ENCODE measurements around the gene GRIN2A.

GRIN2A gene

DNA sequence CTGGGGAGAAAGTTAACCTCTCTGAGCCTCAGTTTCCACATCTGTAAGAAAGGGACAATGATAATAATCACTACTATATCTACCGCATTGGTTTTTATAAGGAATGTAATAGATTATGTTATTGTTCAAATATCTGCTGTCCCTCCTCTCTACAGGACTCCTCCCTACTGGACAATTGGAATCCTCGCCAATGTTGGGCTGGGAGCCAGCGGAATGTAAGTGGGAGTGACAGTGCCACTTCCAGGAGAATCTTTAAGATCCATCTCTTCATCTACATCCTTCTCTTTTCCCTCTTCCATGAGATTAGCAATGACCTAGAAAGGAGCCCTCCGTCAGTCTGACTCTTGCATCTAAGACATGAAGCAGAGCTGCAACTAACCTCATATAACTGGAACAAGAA is 95.1 kb downstream of the GRIN2A start:
- H3K36me3 ChIP-seq (ENCODE audit: control insufficient read depth, insufficient read depth, low read length) = no peaks in the 10 kb centered on the region
- H3K9ac ChIP-seq (ENCODE audit: low read length) = no peak overlapping the region
- H3K27me3 ChIP-seq (ENCODE audit: control insufficient read depth, insufficient read depth, low read length) = no peaks in the 10 kb centered on the region
- no peaks in the 10 kb centered on the region for H3K9me3 ChIP-seq (ENCODE audit: control insufficient read depth, insufficient read depth, low read depth, low read length)
- H3K4me1 ChIP-seq (ENCODE audit: control insufficient read depth, insufficient read depth, low read length) = no peaks in the 10 kb centered on the region
- H3K27ac ChIP-seq (ENCODE audit: low read depth, low read length) = no peak overlapping the region
- no peak overlapping the region for H3K4me3 ChIP-seq (ENCODE audit: low read depth, low read length)

GRCh38 chr16:10086620-10087019 is 95.6 kb downstream of the GRIN2A start:
- no peaks in the 10 kb centered on the region for H3K4me1 ChIP-seq (ENCODE audit: control insufficient read depth, insufficient read depth, low read length)
- no peaks in the 10 kb centered on the region for H3K36me3 ChIP-seq (ENCODE audit: control insufficient read depth, insufficient read depth, low read length)
- H3K27me3 ChIP-seq (ENCODE audit: control insufficient read depth, insufficient read depth, low read length) = no peaks in the 10 kb centered on the region
- H3K9ac ChIP-seq (ENCODE audit: low read length) = no peak overlapping the region
- no peak overlapping the region for H3K27ac ChIP-seq (ENCODE audit: low read depth, low read length)
- no peaks in the 10 kb centered on the region for H3K9me3 ChIP-seq (ENCODE audit: control insufficient read depth, insufficient read depth, low read depth, low read length)
- no peak overlapping the region for H3K4me3 ChIP-seq (ENCODE audit: low read depth, low read length)

DNA sequence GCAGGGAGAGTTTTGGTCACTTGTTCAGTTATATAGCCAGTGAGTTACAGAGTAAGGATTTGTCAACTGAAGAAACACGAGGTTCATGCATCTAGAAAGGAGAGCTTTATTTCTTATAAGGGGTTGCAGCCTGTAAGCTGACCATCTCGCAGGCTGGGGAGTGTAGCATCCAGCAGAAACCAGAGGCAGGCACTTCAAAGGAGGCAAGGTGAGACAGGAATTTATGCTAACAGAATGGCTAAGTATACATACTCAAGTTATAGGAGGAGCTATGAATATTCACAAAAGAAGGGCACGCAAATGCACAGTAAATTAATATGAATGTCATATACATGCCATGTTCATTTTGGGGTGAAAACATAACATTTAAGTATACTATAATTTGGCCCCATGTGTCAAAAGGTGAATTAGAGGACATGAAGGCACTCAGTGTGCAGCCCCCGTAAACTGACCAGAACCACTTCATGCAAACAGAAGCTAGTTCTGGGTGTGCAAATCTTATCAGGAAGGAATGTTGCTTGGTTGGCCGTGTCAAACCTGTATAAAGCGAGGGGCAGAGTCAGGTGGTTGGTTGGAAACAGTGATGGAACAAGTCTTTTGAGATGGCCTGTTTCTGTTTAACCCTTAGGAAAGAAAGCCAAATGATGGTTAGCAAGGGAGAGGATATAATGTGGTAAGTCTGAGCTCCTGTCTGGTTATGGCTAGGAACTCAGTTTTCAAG is 97.0 kb downstream of the GRIN2A start:
- Histone ChIP-seq H3K27me3 (ENCODE audit: control insufficient read depth, insufficient read depth, low read length) (no peaks in the 10 kb centered on the region), H3K9ac (ENCODE audit: low read length) (no peak overlapping the region), H3K9me3 (ENCODE audit: control insufficient read depth, insufficient read depth, low read depth, low read length) (no peaks in the 10 kb centered on the region), H3K4me3 (ENCODE audit: low read depth, low read length) (no peak overlapping the region), H3K4me1 (ENCODE audit: control insufficient read depth, insufficient read depth, low read length) (peaks cover 8% of the 10 kb centered on the region; the same call in 1 of the 2 replicates), H3K27ac (ENCODE audit: low read depth, low read length) (no peak overlapping the region), H3K36me3 (ENCODE audit: control insufficient read depth, insufficient read depth, low read length) (no peaks in the 10 kb centered on the region)

DNA sequence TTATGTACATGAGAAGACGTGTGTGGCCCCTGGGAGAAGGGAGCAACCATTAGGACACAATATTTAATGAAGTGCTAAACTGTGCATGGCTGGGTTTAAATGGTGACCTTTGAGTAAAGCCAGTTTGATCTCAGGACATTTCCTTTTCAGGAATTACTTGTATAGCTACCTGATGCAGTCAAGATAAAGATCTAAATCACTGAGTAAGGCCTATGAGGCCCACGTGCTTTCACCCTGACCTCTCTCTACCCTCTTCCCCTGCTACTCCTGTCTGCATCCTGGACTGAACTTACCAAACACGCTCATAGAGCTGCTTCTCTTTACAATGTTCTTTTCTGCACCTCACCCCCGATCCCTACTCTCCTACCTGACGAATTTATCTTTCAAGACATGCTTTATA is 98.9 kb downstream of the GRIN2A start:
- H3K36me3 ChIP-seq (ENCODE audit: control insufficient read depth, insufficient read depth, low read length) = no peaks in the 10 kb centered on the region
- H3K4me3 ChIP-seq (ENCODE audit: low read depth, low read length) = no peak overlapping the region
- H3K27ac ChIP-seq (ENCODE audit: low read depth, low read length) = no peak overlapping the region
- peaks cover 13% of the 10 kb centered on the region for H3K4me1 ChIP-seq (ENCODE audit: control insufficient read depth, insufficient read depth, low read length)
- H3K9ac ChIP-seq (ENCODE audit: low read length) = no peak overlapping the region
- H3K27me3 ChIP-seq (ENCODE audit: control insufficient read depth, insufficient read depth, low read length) = no peaks in the 10 kb centered on the region
- H3K9me3 ChIP-seq (ENCODE audit: control insufficient read depth, insufficient read depth, low read depth, low read length) = no peaks in the 10 kb centered on the region

- Histone ChIP-seq H3K9ac (ENCODE audit: low read length) (no peak overlapping the region), H3K4me1 (ENCODE audit: control insufficient read depth, insufficient read depth, low read length) (peaks cover 16% of the 10 kb centered on the region), H3K27me3 (ENCODE audit: control insufficient read depth, insufficient read depth, low read length) (no peaks in the 10 kb centered on the region), H3K27ac (ENCODE audit: low read depth, low read length) (no peak overlapping the region), H3K4me3 (ENCODE audit: low read depth, low read length) (no peak overlapping the region), H3K9me3 (ENCODE audit: control insufficient read depth, insufficient read depth, low read depth, low read length) (no peaks in the 10 kb centered on the region), H3K36me3 (ENCODE audit: control insufficient read depth, insufficient read depth, low read length) (no peaks in the 10 kb centered on the region)
These were observed 100.9 kb downstream of the GRIN2A start for GRCh38 chr16:10081201-10081940.

- no peaks in the 10 kb centered on the region for H3K27me3 ChIP-seq (ENCODE audit: control insufficient read depth, insufficient read depth, low read length)
- no peak overlapping the region for H3K27ac ChIP-seq (ENCODE audit: low read depth, low read length)
- no peaks in the 10 kb centered on the region for H3K36me3 ChIP-seq (ENCODE audit: control insufficient read depth, insufficient read depth, low read length)
- peaks cover 23% of the 10 kb centered on the region for H3K4me1 ChIP-seq (ENCODE audit: control insufficient read depth, insufficient read depth, low read length)
- no peak overlapping the region for H3K9ac ChIP-seq (ENCODE audit: low read length)
- H3K9me3 ChIP-seq (ENCODE audit: control insufficient read depth, insufficient read depth, low read depth, low read length) = no peaks in the 10 kb centered on the region
- no peak overlapping the region for H3K4me3 ChIP-seq (ENCODE audit: low read depth, low read length)
These were observed 102.0 kb downstream of the GRIN2A start for GRCh38 chr16:10080051-10080772.

- Histone ChIP-seq H3K9me3 (ENCODE audit: control insufficient read depth, insufficient read depth, low read depth, low read length) (no peaks in the 10 kb centered on the region), H3K4me3 (ENCODE audit: low read depth, low read length) (no peak overlapping the region), H3K27ac (ENCODE audit: low read depth, low read length) (no peak overlapping the region), H3K27me3 (ENCODE audit: control insufficient read depth, insufficient read depth, low read length) (no peaks in the 10 kb centered on the region), H3K4me1 (ENCODE audit: control insufficient read depth, insufficient read depth, low read length) (peaks cover 23% of the 10 kb centered on the region), H3K36me3 (ENCODE audit: control insufficient read depth, insufficient read depth, low read length) (no peaks in the 10 kb centered on the region), H3K9ac (ENCODE audit: low read length) (no peak overlapping the region)
These were observed 103.7 kb downstream of the GRIN2A start for GRCh38 chr16:10078541-10078949.

DNA sequence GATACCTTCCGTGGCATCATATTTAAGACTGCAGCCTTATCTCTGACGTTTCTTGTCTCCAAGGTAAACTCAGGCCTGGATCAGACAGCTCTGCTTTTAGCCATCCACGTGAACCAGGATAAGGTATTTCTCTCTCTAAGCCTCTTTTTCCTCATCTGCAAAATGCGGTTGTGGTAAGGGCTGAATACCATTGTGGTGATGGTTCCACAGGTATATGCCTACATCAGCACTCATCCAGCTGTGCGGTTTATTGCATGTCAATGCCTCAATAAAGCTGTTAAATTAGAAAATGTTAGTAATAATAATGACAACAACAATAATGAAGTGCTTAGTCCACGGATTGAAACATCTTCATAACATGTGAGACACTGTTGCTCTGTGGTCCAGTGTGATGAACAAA is 104.4 kb downstream of the GRIN2A start:
- Histone ChIP-seq H3K4me3 (ENCODE audit: low read depth, low read length) (no peak overlapping the region), H3K9ac (ENCODE audit: low read length) (no peak overlapping the region), H3K9me3 (ENCODE audit: control insufficient read depth, insufficient read depth, low read depth, low read length) (no peaks in the 10 kb centered on the region), H3K27me3 (ENCODE audit: control insufficient read depth, insufficient read depth, low read length) (no peaks in the 10 kb centered on the region), H3K27ac (ENCODE audit: low read depth, low read length) (no peak overlapping the region), H3K36me3 (ENCODE audit: control insufficient read depth, insufficient read depth, low read length) (no peaks in the 10 kb centered on the region), H3K4me1 (ENCODE audit: control insufficient read depth, insufficient read depth, low read length) (peaks cover 23% of the 10 kb centered on the region)

- Histone ChIP-seq H3K36me3 (ENCODE audit: control insufficient read depth, insufficient read depth, low read length) (no peaks in the 10 kb centered on the region), H3K27me3 (ENCODE audit: control insufficient read depth, insufficient read depth, low read length) (peaks cover 10% of the 10 kb centered on the region; the same call in 1 of the 2 replicates), H3K9ac (ENCODE audit: low read length) (no peak overlapping the region), H3K9me3 (ENCODE audit: control insufficient read depth, insufficient read depth, low read depth, low read length) (no peaks in the 10 kb centered on the region), H3K4me1 (ENCODE audit: control insufficient read depth, insufficient read depth, low read length) (peaks cover 23% of the 10 kb centered on the region), H3K27ac (ENCODE audit: low read depth, low read length) (no peak overlapping the region), H3K4me3 (ENCODE audit: low read depth, low read length) (no peak overlapping the region)
These were observed 106.2 kb downstream of the GRIN2A start for GRCh38 chr16:10076037-10076436.

DNA sequence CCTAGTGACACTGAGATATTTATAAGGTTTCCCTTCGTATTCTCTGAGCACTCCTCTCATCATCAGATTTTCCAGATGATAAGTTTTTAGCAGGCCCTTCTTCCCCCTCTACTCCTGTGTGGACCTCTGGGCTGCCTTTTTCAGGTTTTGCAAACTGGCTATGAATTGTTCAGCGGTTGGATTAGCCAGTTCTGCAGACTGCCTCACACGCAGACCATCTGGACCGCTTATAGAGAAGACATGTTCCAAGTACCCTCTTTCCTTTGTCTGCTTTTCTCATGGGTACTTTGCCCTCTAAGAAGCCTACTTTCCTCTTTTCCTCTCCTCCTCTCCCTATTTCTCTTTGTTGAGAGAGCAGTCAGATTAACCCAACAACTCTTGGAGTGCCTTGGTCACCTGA is 111.6 kb downstream of the GRIN2A start:
- Histone ChIP-seq H3K9me3 (ENCODE audit: control insufficient read depth, insufficient read depth, low read depth, low read length) (no peaks in the 10 kb centered on the region), H3K27ac (ENCODE audit: low read depth, low read length) (no peak overlapping the region), H3K36me3 (ENCODE audit: control insufficient read depth, insufficient read depth, low read length) (no peaks in the 10 kb centered on the region), H3K4me1 (ENCODE audit: control insufficient read depth, insufficient read depth, low read length) (no peaks in the 10 kb centered on the region), H3K27me3 (ENCODE audit: control insufficient read depth, insufficient read depth, low read length) (peaks cover 20% of the 10 kb centered on the region; the same call in 1 of the 2 replicates), H3K4me3 (ENCODE audit: low read depth, low read length) (no peak overlapping the region), H3K9ac (ENCODE audit: low read length) (no peak overlapping the region)

GRCh38 chr16:10069374-10069773 is 112.9 kb downstream of the GRIN2A start:
- no peaks in the 10 kb centered on the region for H3K36me3 ChIP-seq (ENCODE audit: control insufficient read depth, insufficient read depth, low read length)
- no peaks in the 10 kb centered on the region for H3K4me1 ChIP-seq (ENCODE audit: control insufficient read depth, insufficient read depth, low read length)
- H3K9ac ChIP-seq (ENCODE audit: low read length) = no peak overlapping the region
- no peak overlapping the region for H3K4me3 ChIP-seq (ENCODE audit: low read depth, low read length)
- peaks cover 24% of the 10 kb centered on the region; the same call in 1 of the 2 replicates for H3K27me3 ChIP-seq (ENCODE audit: control insufficient read depth, insufficient read depth, low read length)
- H3K9me3 ChIP-seq (ENCODE audit: control insufficient read depth, insufficient read depth, low read depth, low read length) = no peaks in the 10 kb centered on the region
- H3K27ac ChIP-seq (ENCODE audit: low read depth, low read length) = no peak overlapping the region
